ENCODE results near the gene FAM149A. TPM values are rescaled to one million over a fixed set of nuclear protein-coding genes. Genes with fewer than 3 reads are reported as not detected.
A peak's percentile ranks its signal among the peaks of the same experiment; 100 is the strongest.

The FAM149A gene
- total and polyA plus RNA-seq, 12 donors, result 1.3 to 6.8 (median 3.3) TPM

DNA sequence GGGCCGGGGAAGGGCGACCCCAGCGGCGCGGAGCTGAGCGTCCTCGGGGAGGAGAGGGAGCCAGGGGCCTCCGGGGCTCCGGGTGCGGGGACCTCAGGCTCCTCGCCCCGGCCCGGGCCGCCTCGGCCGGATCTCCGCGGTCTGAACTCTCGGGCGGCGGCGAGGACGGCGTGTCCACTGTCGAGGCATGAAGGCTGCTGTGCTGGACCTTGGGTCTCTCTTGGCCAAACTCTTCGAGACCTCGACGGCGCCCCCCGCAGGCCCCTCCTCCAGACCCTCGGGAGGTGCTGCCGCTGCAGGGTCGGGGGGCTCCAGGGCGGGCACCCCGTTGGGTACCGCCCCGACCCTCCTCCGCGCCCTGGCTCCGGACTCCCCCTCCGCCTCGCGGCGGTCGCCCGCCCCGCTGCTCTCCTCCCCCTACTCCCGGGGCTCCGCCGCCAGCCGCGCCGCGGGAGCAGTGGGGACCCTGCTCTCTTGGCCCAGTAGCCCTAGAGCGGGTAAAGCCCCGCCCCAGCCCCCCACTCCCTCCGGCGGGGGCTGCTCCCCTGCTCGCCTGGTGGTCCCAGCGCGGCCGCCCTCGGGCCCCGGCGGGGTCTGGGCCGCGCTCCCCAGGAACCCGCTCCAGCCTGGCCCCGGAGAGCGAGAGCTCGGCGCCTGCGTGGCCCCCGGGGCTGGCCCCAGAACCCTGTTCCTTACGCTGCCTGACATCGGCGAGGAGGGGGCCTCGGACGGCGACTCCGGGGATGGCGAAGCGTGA is 564 bp downstream of the FAM149A start:
- intact Hi-C loops (cut with DNase I), result no loop called here
- H3K4me3 ChIP-seq, result peak overlapping the region in 2 of 4 donors; percentile 56 to 74
- no peaks in the 10 kb centered on the region for H3K9me3 ChIP-seq (replicated peaks in 1 of 3)
- no peaks in the 10 kb centered on the region for H3K36me3 ChIP-seq (replicated peaks in 1 of 2)
- H3K27me3 ChIP-seq, result no peaks in the 10 kb centered on the region
- 3 to 12% (median 5%) methylated on average over 6 to 83 of the region's 83 CpGs for WGBS, 4 donors
- no peak for TF ChIP-seq POLR2A (IDR thresholded peaks at IDR 0.05)
- TF ChIP-seq, protein P1, sequence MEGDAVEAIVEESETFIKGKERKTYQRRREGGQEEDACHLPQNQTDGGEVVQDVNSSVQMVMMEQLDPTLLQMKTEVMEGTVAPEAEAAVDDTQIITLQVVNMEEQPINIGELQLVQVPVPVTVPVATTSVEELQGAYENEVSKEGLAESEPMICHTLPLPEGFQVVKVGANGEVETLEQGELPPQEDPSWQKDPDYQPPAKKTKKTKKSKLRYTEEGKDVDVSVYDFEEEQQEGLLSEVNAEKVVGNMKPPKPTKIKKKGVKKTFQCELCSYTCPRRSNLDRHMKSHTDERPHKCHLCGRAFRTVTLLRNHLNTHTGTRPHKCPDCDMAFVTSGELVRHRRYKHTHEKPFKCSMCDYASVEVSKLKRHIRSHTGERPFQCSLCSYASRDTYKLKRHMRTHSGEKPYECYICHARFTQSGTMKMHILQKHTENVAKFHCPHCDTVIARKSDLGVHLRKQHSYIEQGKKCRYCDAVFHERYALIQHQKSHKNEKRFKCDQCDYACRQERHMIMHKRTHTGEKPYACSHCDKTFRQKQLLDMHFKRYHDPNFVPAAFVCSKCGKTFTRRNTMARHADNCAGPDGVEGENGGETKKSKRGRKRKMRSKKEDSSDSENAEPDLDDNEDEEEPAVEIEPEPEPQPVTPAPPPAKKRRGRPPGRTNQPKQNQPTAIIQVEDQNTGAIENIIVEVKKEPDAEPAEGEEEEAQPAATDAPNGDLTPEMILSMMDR (IDR thresholded peaks at IDR 0.05), result no peak
- H3K4me1 ChIP-seq (replicated peaks in 1 of 2), result peaks cover 9 to 14% of the 10 kb centered on the region in 2 donors
- peak in 4 of 7 donors; percentile 17 to 33 (median 21) for DNase-seq
- no peak overlapping the region for H3K27ac ChIP-seq

DNA sequence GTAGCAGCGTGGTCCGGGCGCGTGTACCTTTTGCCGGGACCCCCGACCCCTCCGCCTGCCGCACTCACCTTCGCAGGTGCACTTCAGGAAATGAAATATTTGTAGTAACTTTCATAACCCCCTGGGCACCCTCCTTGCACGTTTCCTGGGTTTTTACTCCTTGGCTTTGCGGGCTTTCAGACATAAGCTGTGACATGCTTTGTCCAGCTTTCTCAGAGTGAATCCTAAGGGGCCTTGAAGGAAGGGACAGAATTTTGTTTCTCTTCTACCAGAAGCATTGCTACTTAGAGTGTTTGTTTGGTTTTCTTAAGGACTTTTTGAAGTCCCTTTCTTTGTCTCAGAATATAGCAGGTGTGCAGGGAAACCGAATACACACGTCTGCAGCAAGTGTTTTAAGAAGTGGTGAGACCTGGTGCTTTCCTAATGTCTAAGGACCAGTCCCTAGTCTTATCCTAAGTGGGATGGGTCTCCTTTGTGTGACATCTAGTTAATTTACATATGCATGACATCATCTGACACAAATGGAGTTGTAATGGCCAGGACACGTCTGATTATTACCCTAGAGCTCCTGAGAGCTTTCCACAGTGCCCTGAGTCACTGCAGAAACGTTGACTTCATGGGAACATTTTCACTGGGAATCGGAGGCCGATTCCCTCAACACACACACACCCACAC is 1.3 kb downstream of the FAM149A start:
- Histone ChIP-seq H3K4me1 (replicated peaks in 1 of 2) (peaks cover 9 to 14% of the 10 kb centered on the region in 2 donors), H3K27ac (no peak overlapping the region), H3K4me3 (peak overlapping the region in 2 of 4 donors; percentile 56 to 74), H3K9me3 (replicated peaks in 1 of 3) (no peaks in the 10 kb centered on the region), H3K36me3 (replicated peaks in 1 of 2) (no peaks in the 10 kb centered on the region), H3K27me3 (no peaks in the 10 kb centered on the region)
- intact Hi-C loops (cut with DNase I), result no loop called here
- 34 to 48% (median 39%) methylated on average over 15 to 17 of the region's 17 CpGs for WGBS, 4 donors
- no peak for DNase-seq
- TF ChIP-seq, protein P1 (IDR thresholded peaks at IDR 0.05), result no peak
- no peak for TF ChIP-seq POLR2A (IDR thresholded peaks at IDR 0.05)

DNA sequence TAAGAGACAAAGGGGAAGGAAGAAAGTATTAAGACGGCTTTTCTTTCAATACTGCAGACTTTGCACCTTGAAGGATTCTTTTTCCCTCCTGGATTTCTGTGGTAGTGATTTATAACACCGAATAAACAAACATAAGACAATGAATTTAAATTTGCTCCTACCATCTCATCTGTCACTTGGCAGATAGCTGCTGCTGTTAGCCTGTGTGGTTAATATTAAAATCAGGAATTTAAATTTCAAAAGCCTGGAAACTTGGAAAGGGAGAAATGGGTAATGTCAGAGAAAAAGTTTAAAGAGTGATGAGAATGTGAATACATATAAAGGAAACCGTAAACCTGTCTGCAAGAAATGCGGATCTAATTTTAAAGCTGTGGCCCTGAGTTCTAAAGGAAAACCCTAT is 3.4 kb downstream of the FAM149A start:
- intact Hi-C loops (cut with DNase I), result no loop called here
- H3K36me3 ChIP-seq (replicated peaks in 1 of 2), result no peaks in the 10 kb centered on the region
- peaks cover 9 to 14% of the 10 kb centered on the region in 2 donors for H3K4me1 ChIP-seq (replicated peaks in 1 of 2)
- no peaks in the 10 kb centered on the region for H3K27me3 ChIP-seq
- no peak for DNase-seq
- H3K27ac ChIP-seq, result no peak overlapping the region
- 72 to 77% (median 75%) methylated on average over 4 of the region's 4 CpGs for WGBS, 4 donors
- TF ChIP-seq, protein P1 (IDR thresholded peaks at IDR 0.05), result no peak
- TF ChIP-seq POLR2A (IDR thresholded peaks at IDR 0.05), result no peak
- H3K9me3 ChIP-seq (replicated peaks in 1 of 3), result no peaks in the 10 kb centered on the region
- H3K4me3 ChIP-seq, result no peak overlapping the region

DNA sequence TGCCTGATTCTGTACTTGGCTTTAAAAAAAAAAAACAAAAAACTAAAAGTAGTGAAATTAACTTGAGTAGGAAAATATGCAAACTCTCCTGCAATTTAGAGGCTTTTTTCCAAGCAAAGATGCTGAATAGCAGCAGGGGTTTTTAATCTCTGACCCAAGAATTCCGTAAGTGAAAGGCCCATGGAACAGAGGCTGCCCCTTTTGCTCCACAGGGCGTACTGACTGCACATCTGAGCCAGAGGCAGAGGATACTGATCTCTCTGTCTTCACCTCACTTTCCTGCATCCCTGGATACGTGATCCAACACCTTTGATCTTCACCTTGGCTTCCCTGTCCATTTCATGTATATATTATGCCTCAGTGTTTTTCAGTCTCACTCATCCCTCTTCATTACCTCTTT is 3.9 kb downstream of the FAM149A start:
- Histone ChIP-seq H3K4me1 (replicated peaks in 1 of 2) (peaks cover 9 to 14% of the 10 kb centered on the region in 2 donors), H3K27ac (no peak overlapping the region)

More for the DNA sequence above, 3.9 kb downstream of the FAM149A start:
- TF ChIP-seq POLR2A (IDR thresholded peaks at IDR 0.05), result no peak
- TF ChIP-seq, protein P1 (IDR thresholded peaks at IDR 0.05), result no peak
- Histone ChIP-seq H3K36me3 (replicated peaks in 1 of 2) (no peaks in the 10 kb centered on the region), H3K9me3 (replicated peaks in 1 of 3) (no peaks in the 10 kb centered on the region), H3K4me3 (no peak overlapping the region), H3K27me3 (no peaks in the 10 kb centered on the region)
- no peak for DNase-seq
- 78 to 96% (median 86%) methylated on average over 3 of the region's 3 CpGs for WGBS, 4 donors
- intact Hi-C loops (cut with DNase I), result no loop called here

Measured in adrenal gland (tissue), 12 donors.